ENCODE results near the gene VWA2. TPM values are rescaled to one million over a fixed set of nuclear protein-coding genes. Genes with fewer than 3 reads are reported as not detected.

The VWA2 gene
- total and polyA plus RNA-seq, 2 of the 4 experiments (the other 2 are of a cell fraction): not detected

- H3K18ac ChIP-seq (ENCODE audit: low read depth, low read length): no peak overlapping the region
- H2BK20ac ChIP-seq (ENCODE audit: low read depth, low read length): no peak overlapping the region
- no peak overlapping the region for H4K5ac ChIP-seq (ENCODE audit: low read depth, low read length)
- no peak for DNase-seq
- intact Hi-C loops (cut with micrococcal nuclease) (loop anchor here (5.0 kb wide), 1 partner anchor 47 kb away; no protein-coding TSS in a partner anchor), in situ Hi-C loops (cut with MboI; ENCODE audit: low sequenced_read_pairs) (no loop called here), dilution Hi-C loops (cut with HindIII; ENCODE audit: low sequenced_read_pairs, unreplicated experiment) (no loop called here)
- POLR2A ChIA-PET (ENCODE audit: unreplicated experiment): no interaction called here
- H2BK5ac ChIP-seq (ENCODE audit: low read depth, low read length, poor library complexity, severe bottlenecking): no peak overlapping the region
- ATAC-seq (ENCODE audit: low read depth): no peak
- TF ChIP-seq SMC3 (IDR thresholded peaks at IDR 0.05; ENCODE audit: low read depth, low read length): no peak
- TF ChIP-seq RCOR1 (IDR thresholded peaks at IDR 0.05; ENCODE audit: insufficient replicate concordance, low read length): no peak
- TF ChIP-seq POLR2A (IDR thresholded peaks at IDR 0.05; ENCODE audit: low read depth, low read length): no peak
- no peak for TF ChIP-seq RFX5 (IDR thresholded peaks at IDR 0.05; ENCODE audit: low read depth, low read length)
- TF ChIP-seq NFE2L2 (IDR thresholded peaks at IDR 0.05; ENCODE audit: low read depth, low read length): no peak
- no peak for TF ChIP-seq MXI1 (IDR thresholded peaks at IDR 0.05; ENCODE audit: borderline replicate concordance, low read depth, low read length)
- TF ChIP-seq MAZ (IDR thresholded peaks at IDR 0.05; ENCODE audit: borderline replicate concordance, low read depth, low read length): no peak
- no peak for TF ChIP-seq RAD21 (IDR thresholded peaks at IDR 0.05; ENCODE audit: low read length)
- TF ChIP-seq BHLHE40 (IDR thresholded peaks at IDR 0.05; ENCODE audit: low read depth, low read length): no peak
- TF ChIP-seq MAFK (IDR thresholded peaks at IDR 0.05; ENCODE audit: low read depth, low read length): no peak
- no peak for TF ChIP-seq FOS (IDR thresholded peaks at IDR 0.05; ENCODE audit: low read depth, low read length)
- TF ChIP-seq CEBPB (IDR thresholded peaks at IDR 0.05; ENCODE audit: low read depth, low read length): no peak
- TF ChIP-seq CTCF (conservative IDR thresholded peaks at IDR 0.05; ENCODE audit: low read depth, low read length): no peak
- no peak for TF ChIP-seq ELK1 (IDR thresholded peaks at IDR 0.05; ENCODE audit: borderline replicate concordance, low read depth, low read length)
- TF ChIP-seq USF2 (IDR thresholded peaks at IDR 0.05; ENCODE audit: low read depth, low read length): no peak
- TF ChIP-seq CHD1 (IDR thresholded peaks at IDR 0.05; ENCODE audit: low read depth, low read length): no peak
- no peak overlapping the region for H2AK5ac ChIP-seq (ENCODE audit: low read depth, low read length)
- peaks cover 40% of the 10 kb centered on the region for H3K27me3 ChIP-seq (ENCODE audit: control insufficient read depth, insufficient read depth, low read length)
- H4K91ac ChIP-seq (ENCODE audit: insufficient read depth, low read depth, low read length): no peak overlapping the region
- H3K4ac ChIP-seq (ENCODE audit: low read depth, low read length): no peak overlapping the region
- H2AK9ac ChIP-seq (replicated peaks; ENCODE audit: low read depth, low read length, poor library complexity): no peak overlapping the region
- no peaks in the 10 kb centered on the region for H3K36me3 ChIP-seq (ENCODE audit: control insufficient read depth, insufficient read depth, low read length)
- H3K4me2 ChIP-seq (ENCODE audit: low read depth, low read length): no peak overlapping the region
- no peak overlapping the region for H3K14ac ChIP-seq (replicated peaks; ENCODE audit: low read depth, low read length)
- BruUV-seq (replicated peaks): no TSS peak
- H4K8ac ChIP-seq (ENCODE audit: low read depth in 2 of 2, low read length in 2 of 2): no peak overlapping the region
- no peaks in the 10 kb centered on the region for H3K4me1 ChIP-seq (ENCODE audit: control insufficient read depth, insufficient read depth, low read length)
- no peaks in the 10 kb centered on the region for H3K9me3 ChIP-seq (ENCODE audit: control insufficient read depth, insufficient read depth, low read length)
- no peak overlapping the region for H2BK15ac ChIP-seq (ENCODE audit: low read depth, low read length)
- no peak overlapping the region for H2AFZ ChIP-seq (replicated peaks; ENCODE audit: low read length, poor library complexity)
- no peak overlapping the region for H3K56ac ChIP-seq (ENCODE audit: extremely low read depth, insufficient read depth, low read length)
- H3K79me1 ChIP-seq (ENCODE audit: low read depth in 1 of 2, low read length in 2 of 2): no peaks in the 10 kb centered on the region
- CTCF ChIA-PET: no interaction called here
- no peak overlapping the region for H3K23ac ChIP-seq (ENCODE audit: low read depth, low read length)
- H3K4me3 ChIP-seq (ENCODE audit: insufficient read depth, low read depth, low read length): no peak overlapping the region
- no peak overlapping the region for H3K9ac ChIP-seq (ENCODE audit: low read depth, low read length)
- H4K20me1 ChIP-seq (ENCODE audit: insufficient read depth, low read length): no peaks in the 10 kb centered on the region
- H3K9me1 ChIP-seq (ENCODE audit: insufficient read depth, low read length): no peaks in the 10 kb centered on the region
- no peak overlapping the region for H2BK120ac ChIP-seq (ENCODE audit: low read depth, low read length)
- no peak overlapping the region for H3K27ac ChIP-seq (ENCODE audit: insufficient read depth, low read length)
These were observed 4.9 kb upstream of the VWA2 start for GRCh38 chr10:114234132-114234531.
